NB4 (cell line): ENCODE data around the gene PSMB1.

Experiments used
- DNase-seq: peaks from one replicate; pipeline ENCODE4 v3.0.0; 2010; ENCODE audit warnings: low read depth
- H3K4me3 ChIP-seq: one replicate; pipeline ENCODE4 v1.5.1; 2011; ENCODE audit warnings: mild to moderate bottlenecking, low read depth, low read length, moderate library complexity
- MYC ChIP-seq: IDR thresholded peaks from 2 replicates; pipeline ENCODE4 v1.6.1; 2011; ENCODE audit warnings: low read depth, low read length
- POLR2A ChIP-seq: IDR thresholded peaks from 2 replicates; pipeline ENCODE4 v1.6.1; 2011; ENCODE audit warnings: mild to moderate bottlenecking; ENCODE audit not compliant: insufficient read length; ENCODE audit errors: extremely low read depth
- TF ChIP-seq, protein P1 (sequence below): IDR thresholded peaks from one replicate; pipeline ENCODE4 v1.5.1; 2012; ENCODE audit warnings: low read depth, low read length
- TF ChIP-seq, protein P2 (sequence below): IDR thresholded peaks from 2 replicates; pipeline ENCODE4 v1.6.1; 2011; ENCODE audit warnings: low read depth, low read length

The PSMB1 gene

DNA sequence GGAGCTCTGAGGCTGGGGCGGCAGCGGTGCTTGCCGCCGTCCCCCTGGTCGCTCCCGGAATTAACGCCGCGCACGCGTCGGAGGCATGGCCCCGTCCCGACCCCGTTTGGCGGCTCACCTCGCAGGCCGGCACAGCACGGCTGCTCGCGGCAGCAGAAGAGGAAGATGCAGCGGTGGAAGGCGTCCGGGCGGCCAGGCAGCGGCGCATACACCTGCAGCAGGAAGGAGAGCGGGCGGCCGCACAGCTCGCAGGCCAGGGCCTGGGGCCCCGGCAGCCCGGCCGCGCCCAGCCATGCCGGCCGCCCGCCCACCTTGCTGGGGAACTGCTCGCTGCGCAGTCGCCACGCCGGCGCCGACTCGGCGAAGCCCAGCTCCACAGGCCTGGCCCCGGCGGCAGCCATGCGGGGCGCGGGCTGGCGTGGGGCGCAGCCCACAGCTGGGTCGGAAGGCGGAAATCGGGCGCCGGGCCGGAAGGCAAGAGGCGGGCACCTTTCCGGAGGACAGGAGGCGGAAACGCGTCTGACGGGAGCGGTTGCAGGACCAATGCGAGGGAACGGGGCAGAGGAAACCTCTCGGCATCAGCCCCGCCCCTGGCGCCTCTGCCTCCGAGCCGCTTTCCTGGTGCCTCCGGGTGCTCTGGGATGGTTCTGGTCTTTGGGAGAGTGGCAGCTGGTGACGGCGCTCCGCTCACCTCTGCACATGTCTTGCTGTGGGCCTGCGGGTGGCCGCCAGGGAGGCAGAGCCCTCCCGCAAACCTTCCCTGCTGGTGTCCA lies 31.3 kb upstream of the PSMB1 start, which contains the start of gene PDCD2:
TSS of gene PDCD2 (minus strand) at position 457 of the 773 bp plus-strand sequence. CDS start at position 401, 56 bp downstream.
- H3K4me3 ChIP-seq = peak within 1 kb of the TSS; percentile 88
- peak; percentile 98 for DNase-seq
- TF ChIP-seq MYC = peak; percentile 84; the same call in 1 of the 2 replicates
- TF ChIP-seq, protein P1, sequence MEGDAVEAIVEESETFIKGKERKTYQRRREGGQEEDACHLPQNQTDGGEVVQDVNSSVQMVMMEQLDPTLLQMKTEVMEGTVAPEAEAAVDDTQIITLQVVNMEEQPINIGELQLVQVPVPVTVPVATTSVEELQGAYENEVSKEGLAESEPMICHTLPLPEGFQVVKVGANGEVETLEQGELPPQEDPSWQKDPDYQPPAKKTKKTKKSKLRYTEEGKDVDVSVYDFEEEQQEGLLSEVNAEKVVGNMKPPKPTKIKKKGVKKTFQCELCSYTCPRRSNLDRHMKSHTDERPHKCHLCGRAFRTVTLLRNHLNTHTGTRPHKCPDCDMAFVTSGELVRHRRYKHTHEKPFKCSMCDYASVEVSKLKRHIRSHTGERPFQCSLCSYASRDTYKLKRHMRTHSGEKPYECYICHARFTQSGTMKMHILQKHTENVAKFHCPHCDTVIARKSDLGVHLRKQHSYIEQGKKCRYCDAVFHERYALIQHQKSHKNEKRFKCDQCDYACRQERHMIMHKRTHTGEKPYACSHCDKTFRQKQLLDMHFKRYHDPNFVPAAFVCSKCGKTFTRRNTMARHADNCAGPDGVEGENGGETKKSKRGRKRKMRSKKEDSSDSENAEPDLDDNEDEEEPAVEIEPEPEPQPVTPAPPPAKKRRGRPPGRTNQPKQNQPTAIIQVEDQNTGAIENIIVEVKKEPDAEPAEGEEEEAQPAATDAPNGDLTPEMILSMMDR = no peak
- TF ChIP-seq POLR2A = peak; percentile 88
- TF ChIP-seq, protein P2, sequence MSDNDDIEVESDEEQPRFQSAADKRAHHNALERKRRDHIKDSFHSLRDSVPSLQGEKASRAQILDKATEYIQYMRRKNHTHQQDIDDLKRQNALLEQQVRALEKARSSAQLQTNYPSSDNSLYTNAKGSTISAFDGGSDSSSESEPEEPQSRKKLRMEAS = peak; percentile 64

DNA sequence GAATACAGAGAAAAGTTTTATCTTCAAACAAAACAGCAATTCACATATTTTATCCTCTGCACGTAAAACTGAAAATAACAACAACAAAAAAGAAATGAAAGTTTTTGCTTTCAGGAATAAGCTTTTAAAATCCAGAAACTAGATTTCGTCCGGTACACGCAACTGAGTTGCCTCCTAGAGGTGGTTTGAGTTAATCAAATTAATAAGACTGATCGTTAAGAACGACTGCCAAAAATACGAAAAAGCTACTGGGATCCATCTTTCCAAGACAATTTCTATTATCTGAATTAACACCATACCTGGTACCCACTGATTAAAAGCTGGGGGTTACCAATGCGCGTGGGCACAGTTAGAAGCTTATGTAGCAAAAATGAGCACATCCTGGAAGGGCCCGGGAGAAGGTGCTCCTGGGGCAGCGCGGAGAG lies 30.7 kb upstream of the PSMB1 start:
- DNase-seq = no peak
- H3K4me3 ChIP-seq = peak overlapping the region; percentile 88
- TF ChIP-seq, protein P2 = no peak
- TF ChIP-seq, protein P1 = peak; percentile 2
- no peak for TF ChIP-seq POLR2A

DNA sequence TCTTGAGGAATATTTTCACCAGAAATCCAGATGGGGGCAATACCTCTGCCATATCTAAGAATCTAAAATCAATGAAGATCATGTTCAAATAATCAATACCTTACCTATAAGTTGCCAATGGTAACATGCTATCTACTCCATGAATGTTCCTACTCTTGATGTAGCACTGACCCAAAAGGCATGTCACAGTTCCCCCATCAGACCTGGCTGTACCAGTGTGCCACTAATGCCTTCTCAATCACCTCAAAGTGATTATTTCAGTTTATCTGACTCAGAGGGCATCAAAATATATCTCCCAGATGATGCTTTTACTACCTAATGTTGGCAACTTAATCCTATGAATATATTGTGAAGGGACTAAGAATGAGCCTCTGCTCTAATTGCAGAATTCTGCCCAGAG lies 25.8 kb upstream of the PSMB1 start:
- no peak for DNase-seq
- H3K4me3 ChIP-seq = no peak overlapping the region
- no peak for TF ChIP-seq MYC
- TF ChIP-seq POLR2A = no peak
- TF ChIP-seq, protein P2 = no peak
- TF ChIP-seq, protein P1 = no peak

DNA sequence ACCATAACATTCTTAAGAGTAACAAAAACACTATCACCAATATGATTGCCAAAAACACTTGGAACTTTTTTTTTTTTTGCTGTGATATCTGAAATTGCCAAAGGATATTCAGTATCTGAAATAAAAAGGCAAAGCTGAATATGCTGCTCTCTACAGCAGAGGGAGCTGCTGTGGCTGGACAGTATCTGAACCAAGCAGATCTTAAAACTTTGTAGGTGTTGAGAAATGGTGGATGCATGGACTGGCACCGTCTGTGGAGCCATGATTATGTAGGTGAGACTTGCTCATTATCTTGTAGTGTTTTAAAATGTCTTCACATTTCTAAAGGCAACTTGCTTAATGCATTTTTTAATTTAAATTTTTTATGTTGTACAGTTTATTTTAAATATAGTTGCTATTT lies 22.1 kb upstream of the PSMB1 start:
- no peak overlapping the region for H3K4me3 ChIP-seq
- TF ChIP-seq, protein P2 = no peak
- TF ChIP-seq, protein P1 = peak; percentile 32
- TF ChIP-seq MYC = no peak
- peak; percentile 42 for DNase-seq

DNA sequence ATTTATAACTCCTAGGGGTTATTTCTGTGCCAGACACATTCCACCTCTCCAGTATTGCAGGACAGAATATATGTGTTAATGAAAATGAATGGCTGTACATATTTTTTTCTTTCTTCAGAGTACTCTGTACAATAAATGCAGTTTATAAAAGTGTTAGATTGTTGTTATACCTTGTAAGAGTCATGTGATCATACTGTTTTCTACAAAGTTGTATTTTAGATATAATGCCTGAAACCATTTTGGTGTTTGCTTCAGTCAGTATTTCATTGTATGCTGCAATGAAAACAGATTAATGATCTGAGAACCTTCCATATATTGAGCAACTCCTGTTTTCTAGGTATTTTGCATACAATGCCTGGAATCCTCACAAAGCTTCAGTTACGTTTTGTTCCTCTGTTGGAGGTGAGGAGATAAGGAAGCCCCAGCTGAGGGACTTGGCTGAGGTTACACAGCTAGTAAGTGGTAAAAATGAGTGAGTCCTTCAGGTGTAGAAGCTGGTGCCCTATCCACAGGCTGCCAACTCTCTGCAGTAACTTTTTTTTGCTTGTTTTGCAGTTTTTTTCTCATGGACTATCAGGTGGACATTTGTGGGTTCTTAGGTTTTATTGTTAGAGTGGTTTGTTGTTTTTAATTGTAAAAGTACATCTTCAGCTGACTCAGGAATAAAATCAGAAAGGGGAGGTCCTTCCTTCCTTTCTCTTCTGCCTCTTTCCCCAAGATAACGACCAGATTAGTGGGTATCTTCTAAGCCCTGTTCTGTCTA lies 19.8 kb upstream of the PSMB1 start:
- no peak overlapping the region for H3K4me3 ChIP-seq
- no peak for DNase-seq
- TF ChIP-seq, protein P1 = no peak
- TF ChIP-seq, protein P2 = no peak
- TF ChIP-seq MYC (no peak), POLR2A (no peak)
